Adrenal gland (tissue), 5 donors: ENCODE results near the gene GJC2.

Experiments
- POLR2A ChIP-seq, 2 donors: fragments of 450-650 bp; IDR thresholded peaks; one replicate each; pipeline ENCODE4 v1.6.1; 2017; ENCODE audit warnings: antibody characterized with exemption in 2 of 2, mild to moderate bottlenecking in 2 of 2, moderate library complexity in 1 of 2
- TF ChIP-seq, protein P1 (sequence below), 6 experiments: fragments of 450-650 bp in 4 of 6; fragments of 200-600 bp in 2 of 6; sonication (generic) in 1 of 6; IDR thresholded peaks; 1 replicate in 5 of 6; 2 replicates in 1 of 6; pipeline versions ENCODE4 v1.5.1 to v1.8.0; 2016 to 2021; ENCODE audit warnings: antibody characterized with exemption in 6 of 6, mild to moderate bottlenecking in 2 of 6, moderate library complexity in 1 of 6
- donor health status: DM: no; HTN: no; CAD: no.

DNA sequence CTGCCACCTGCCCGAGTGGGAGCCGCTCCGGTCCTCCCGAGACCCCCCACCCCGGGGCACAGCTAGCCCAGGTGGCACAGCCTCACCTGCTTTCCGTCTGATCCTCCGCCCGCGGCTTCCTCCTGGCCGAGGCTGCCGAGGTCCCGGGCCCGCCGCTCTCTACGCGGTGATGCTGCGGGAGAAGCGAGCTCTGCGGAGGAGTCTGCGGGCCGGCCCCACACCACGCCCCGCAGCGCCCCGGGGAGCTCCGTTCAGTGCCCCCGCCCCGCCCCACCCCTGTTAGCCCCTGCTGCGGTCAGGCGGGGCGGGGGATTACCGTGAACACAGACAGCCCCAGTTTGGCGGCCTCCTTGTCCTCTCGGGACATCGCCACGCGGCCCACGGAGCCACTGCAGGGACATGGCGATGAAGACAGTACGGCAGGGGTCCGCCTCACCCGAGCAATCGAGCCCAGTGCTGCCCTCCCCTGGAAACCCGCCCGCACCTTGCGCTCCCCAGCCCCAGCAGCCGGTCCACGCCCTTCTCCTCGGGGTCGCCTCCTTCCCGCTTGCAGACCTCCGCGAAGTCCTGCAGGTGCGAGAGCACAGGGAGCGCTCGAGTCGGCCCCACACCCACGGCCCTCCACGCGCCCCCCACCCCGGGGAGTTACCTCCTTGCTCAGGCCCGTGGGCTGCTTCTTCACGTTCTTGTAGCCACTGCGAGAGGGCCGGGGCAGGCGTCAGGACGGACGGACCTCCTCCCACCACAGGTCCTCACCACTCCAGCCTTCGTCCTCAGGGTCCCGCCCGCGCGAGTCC lies 47.5 kb upstream of the GJC2 start:
- TF ChIP-seq, protein P1, sequence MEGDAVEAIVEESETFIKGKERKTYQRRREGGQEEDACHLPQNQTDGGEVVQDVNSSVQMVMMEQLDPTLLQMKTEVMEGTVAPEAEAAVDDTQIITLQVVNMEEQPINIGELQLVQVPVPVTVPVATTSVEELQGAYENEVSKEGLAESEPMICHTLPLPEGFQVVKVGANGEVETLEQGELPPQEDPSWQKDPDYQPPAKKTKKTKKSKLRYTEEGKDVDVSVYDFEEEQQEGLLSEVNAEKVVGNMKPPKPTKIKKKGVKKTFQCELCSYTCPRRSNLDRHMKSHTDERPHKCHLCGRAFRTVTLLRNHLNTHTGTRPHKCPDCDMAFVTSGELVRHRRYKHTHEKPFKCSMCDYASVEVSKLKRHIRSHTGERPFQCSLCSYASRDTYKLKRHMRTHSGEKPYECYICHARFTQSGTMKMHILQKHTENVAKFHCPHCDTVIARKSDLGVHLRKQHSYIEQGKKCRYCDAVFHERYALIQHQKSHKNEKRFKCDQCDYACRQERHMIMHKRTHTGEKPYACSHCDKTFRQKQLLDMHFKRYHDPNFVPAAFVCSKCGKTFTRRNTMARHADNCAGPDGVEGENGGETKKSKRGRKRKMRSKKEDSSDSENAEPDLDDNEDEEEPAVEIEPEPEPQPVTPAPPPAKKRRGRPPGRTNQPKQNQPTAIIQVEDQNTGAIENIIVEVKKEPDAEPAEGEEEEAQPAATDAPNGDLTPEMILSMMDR (IDR thresholded peaks at IDR 0.05): peak in 2 of 6 experiments; percentile 2 to 4
- TF ChIP-seq POLR2A (IDR thresholded peaks at IDR 0.05): no peak
